ENCODE data around the gene CNIH2. TPM values are rescaled to one million over a fixed set of nuclear protein-coding genes. Genes with fewer than 3 reads are reported as not detected.
"Not testable (repeated sequence)": the region's sequence is repeated elsewhere in the genome, so short reads cannot be mapped to it uniquely, and the experiment has no call there.

The CNIH2 gene
- total and polyA plus RNA-seq, 4 experiments from 2014 or later = 1.4 to 1.8 TPM; not detected in 2

- peak overlapping the region in 1 of 8 donors; percentile 55 for H3K4me3 Mint-ChIP-seq
- ChIA-PET CTCF (ENCODE audit: partially characterized antibody) (no interaction called here), POLR2A (ENCODE audit: partially characterized antibody) (interaction anchor here (0.7 kb wide), 1 partner anchor 72 kb away, joined by 3 read pairs; no protein-coding TSS in a partner anchor)
- Histone ChIP-seq H3K36me3 (ENCODE audit: insufficient read depth, low read length) (peaks cover 43% of the 10 kb centered on the region), H3K27me3 (ENCODE audit: insufficient read depth, low read length) (no peaks in the 10 kb centered on the region), H3K4me1 (ENCODE audit: insufficient read depth, low read length) (peaks cover 42% of the 10 kb centered on the region), H3K4me3 (ENCODE audit: low read length in 2 of 2) (no peak overlapping the region), H3K27ac (ENCODE audit: low read depth, low read length) (no peak overlapping the region), H3K9me3 (ENCODE audit: control insufficient read depth in 1 of 2, low read length in 2 of 2) (no peaks in the 10 kb centered on the region)
- no peak for DNase-seq
- peak overlapping the region in 2 of 7 donors; percentile 45 to 50 for H3K27ac Mint-ChIP-seq
- H3K27me3 Mint-ChIP-seq = no peaks in the 10 kb centered on the region
- H3K9me3 Mint-ChIP-seq = no peaks in the 10 kb centered on the region
- H3K4me1 Mint-ChIP-seq = peaks cover 17 to 56% (median 28%) of the 10 kb centered on the region in 4 donors
- intact Hi-C loops (cut with micrococcal nuclease) = no loop called here
- peaks cover 21 to 55% of the 10 kb centered on the region in 2 donors for H3K36me3 Mint-ChIP-seq
Observed at GRCh38 chr11:66274219-66274618, 3.8 kb upstream of the CNIH2 start.

GRCh38 chr11:66275396-66275795 lies 2.6 kb upstream of the CNIH2 start:
- peak overlapping the region in 2 of 7 donors; percentile 18 to 61 for H3K27ac Mint-ChIP-seq
- H3K4me1 ChIP-seq (ENCODE audit: insufficient read depth, low read length) = peaks cover 31% of the 10 kb centered on the region

GRCh38 chr11:66275984-66276612 lies 1.9 kb upstream of the CNIH2 start:
- Histone ChIP-seq H3K4me3 (ENCODE audit: low read length in 2 of 2) (no peak overlapping the region), H3K36me3 (ENCODE audit: insufficient read depth, low read length) (peaks cover 43% of the 10 kb centered on the region), H3K9me3 (ENCODE audit: control insufficient read depth in 1 of 2, low read length in 2 of 2) (no peaks in the 10 kb centered on the region), H3K27me3 (ENCODE audit: insufficient read depth, low read length) (no peaks in the 10 kb centered on the region), H3K4me1 (ENCODE audit: insufficient read depth, low read length) (peaks cover 25% of the 10 kb centered on the region), H3K27ac (ENCODE audit: low read depth, low read length) (no peak overlapping the region)
- peak overlapping the region in 2 of 7 donors; percentile 10 to 32 for H3K27ac Mint-ChIP-seq
- intact Hi-C loops (cut with micrococcal nuclease) = no loop called here
- H3K36me3 Mint-ChIP-seq = peaks cover 18 to 47% of the 10 kb centered on the region in 2 donors
- CTCF ChIA-PET (ENCODE audit: partially characterized antibody) = no interaction called here
- H3K27me3 Mint-ChIP-seq = peaks cover 0 to under 1% of the 10 kb centered on the region in 2 donors
- H3K4me3 Mint-ChIP-seq = no peak overlapping the region
- H3K9me3 Mint-ChIP-seq = no peaks in the 10 kb centered on the region
- POLR2A ChIA-PET (ENCODE audit: partially characterized antibody) = no interaction called here
- H3K4me1 Mint-ChIP-seq = peaks cover 6 to 53% (median 18%) of the 10 kb centered on the region in 4 donors
- no peak for DNase-seq

More at GRCh38 chr11:66275396-66275795, 2.6 kb upstream of the CNIH2 start:
- DNase-seq = no peak
- Histone ChIP-seq H3K36me3 (ENCODE audit: insufficient read depth, low read length) (peaks cover 43% of the 10 kb centered on the region), H3K4me3 (ENCODE audit: low read length in 2 of 2) (no peak overlapping the region), H3K27me3 (ENCODE audit: insufficient read depth, low read length) (no peaks in the 10 kb centered on the region), H3K27ac (ENCODE audit: low read depth, low read length) (no peak overlapping the region), H3K9me3 (ENCODE audit: control insufficient read depth in 1 of 2, low read length in 2 of 2) (no peaks in the 10 kb centered on the region)
- H3K27me3 Mint-ChIP-seq = no peaks in the 10 kb centered on the region
- H3K4me3 Mint-ChIP-seq = no peak overlapping the region
- intact Hi-C loops (cut with micrococcal nuclease) = no loop called here
- H3K36me3 Mint-ChIP-seq = peaks cover 21 to 51% of the 10 kb centered on the region in 2 donors
- ChIA-PET POLR2A (ENCODE audit: partially characterized antibody) (no interaction called here), CTCF (ENCODE audit: partially characterized antibody) (no interaction called here)
- H3K4me1 Mint-ChIP-seq = peaks cover 10 to 54% (median 21%) of the 10 kb centered on the region in 4 donors
- H3K9me3 Mint-ChIP-seq = no peaks in the 10 kb centered on the region

DNA sequence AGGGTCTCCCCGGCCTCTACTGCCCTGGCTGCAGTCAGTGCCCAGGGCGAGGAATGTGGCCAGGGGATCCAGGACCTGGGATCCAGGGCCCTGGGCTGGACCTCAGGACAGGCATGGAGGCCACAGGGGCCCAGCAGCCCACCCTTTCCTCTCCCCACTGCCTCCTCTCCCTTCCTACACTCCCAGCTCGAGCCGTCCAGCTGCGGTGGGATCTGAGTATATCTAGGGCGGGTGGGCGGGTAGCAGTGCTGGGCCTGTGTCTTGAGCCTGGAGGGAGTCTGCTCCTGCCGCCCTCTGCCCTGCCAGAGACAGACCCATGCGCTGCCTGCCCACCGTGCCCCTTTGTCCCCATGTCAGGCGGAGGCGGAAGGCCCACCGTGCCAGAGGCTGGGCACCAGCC lies 1.4 kb upstream of the CNIH2 start:
- H3K27me3 Mint-ChIP-seq; H3K27ac ChIP-seq (ENCODE audit: low read depth, low read length); H3K9me3 Mint-ChIP-seq; H3K9me3 ChIP-seq (ENCODE audit: control insufficient read depth in 1 of 2, low read length in 2 of 2); H3K4me3 ChIP-seq (ENCODE audit: low read length in 2 of 2); DNase-seq; H3K27me3 ChIP-seq (ENCODE audit: insufficient read depth, low read length); CTCF ChIA-PET (ENCODE audit: partially characterized antibody): not testable (repeated sequence)
- POLR2A ChIA-PET (ENCODE audit: partially characterized antibody) = interaction anchor here (13.4 kb wide), 1 partner anchor 7 kb away, joined by 167 read pairs; the partner anchor contains the start of gene RAB1B
- H3K4me1 Mint-ChIP-seq = peaks cover 6 to 57% (median 21%) of the 10 kb centered on the region in 4 donors
- H3K36me3 Mint-ChIP-seq = peaks cover 18 to 46% of the 10 kb centered on the region in 2 donors
- Histone ChIP-seq H3K36me3 (ENCODE audit: insufficient read depth, low read length) (peaks cover 42% of the 10 kb centered on the region), H3K4me1 (ENCODE audit: insufficient read depth, low read length) (peaks cover 26% of the 10 kb centered on the region)
- H3K27ac Mint-ChIP-seq = peak overlapping the region in 3 of 7 donors; percentile 32 to 83 (median 64)
- peak overlapping the region in 1 of 8 donors; percentile 59 for H3K4me3 Mint-ChIP-seq
- intact Hi-C loops (cut with micrococcal nuclease) = loop anchor here (1.0 kb wide), 1 partner anchor 8 kb away; the partner anchor contains the start of gene RAB1B

GRCh38 chr11:66277064-66277463 lies 911 bp upstream of the CNIH2 start:
- intact Hi-C loops (cut with micrococcal nuclease) = loop anchor here (1.0 kb wide), 1 partner anchor 9 kb away; the partner anchor contains the start of gene RAB1B
- Mint-ChIP-seq H3K27ac (peak overlapping the region in 6 of 7 donors; percentile 22 to 88 (median 74)), H3K4me3 (peak overlapping the region in 5 of 8 donors; percentile 49 to 66 (median 58)), H3K4me1 (peaks cover 8 to 57% (median 22%) of the 10 kb centered on the region in 4 donors), H3K36me3 (peaks cover 18 to 42% of the 10 kb centered on the region in 2 donors)
- H3K27me3 ChIP-seq (ENCODE audit: insufficient read depth, low read length); H3K4me3 ChIP-seq (ENCODE audit: low read length in 2 of 2); H3K27ac ChIP-seq (ENCODE audit: low read depth, low read length); DNase-seq; H3K27me3 Mint-ChIP-seq; H3K9me3 ChIP-seq (ENCODE audit: control insufficient read depth in 1 of 2, low read length in 2 of 2); CTCF ChIA-PET (ENCODE audit: partially characterized antibody); H3K9me3 Mint-ChIP-seq: not testable (repeated sequence)
- H3K4me1 ChIP-seq (ENCODE audit: insufficient read depth, low read length) = peaks cover 26% of the 10 kb centered on the region
- H3K36me3 ChIP-seq (ENCODE audit: insufficient read depth, low read length) = peaks cover 38% of the 10 kb centered on the region
- POLR2A ChIA-PET (ENCODE audit: partially characterized antibody) = interaction anchor here (13.4 kb wide), 1 partner anchor 7 kb away, joined by 167 read pairs; the partner anchor contains the start of gene RAB1B

DNA sequence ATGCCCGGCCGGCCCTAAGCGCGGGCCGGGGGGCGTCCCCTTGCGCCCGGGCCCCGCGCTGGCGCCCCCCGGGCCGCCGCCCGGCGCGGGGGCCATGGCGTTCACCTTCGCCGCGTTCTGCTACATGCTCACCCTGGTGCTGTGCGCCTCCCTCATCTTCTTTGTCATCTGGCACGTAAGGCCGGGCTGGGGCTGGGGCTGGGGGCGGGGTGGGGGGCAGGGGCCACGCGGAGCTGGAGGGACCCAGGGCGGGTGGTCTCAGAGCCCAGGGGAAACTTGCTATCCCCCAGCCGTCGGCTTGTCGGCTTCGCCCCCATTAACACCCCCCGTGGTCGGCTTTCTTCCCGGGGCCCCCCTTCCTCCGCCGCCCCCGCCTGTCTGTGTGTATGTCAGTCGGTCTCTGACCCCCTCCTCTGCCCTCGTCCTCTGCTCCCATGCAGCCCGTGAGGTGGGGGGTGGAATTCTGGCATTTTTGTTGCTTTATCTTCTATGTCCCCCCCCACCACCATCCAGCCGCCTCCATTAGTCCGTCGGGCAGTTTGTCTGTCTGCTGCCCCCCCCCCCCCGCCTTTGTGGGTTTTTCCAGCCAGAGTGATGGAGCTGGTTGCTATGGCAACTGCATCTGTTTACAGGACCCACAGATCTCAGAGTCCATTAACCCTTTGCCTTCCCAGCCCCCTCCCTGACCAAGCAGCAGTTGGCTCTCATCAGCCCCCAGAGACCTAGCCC lies 552 bp downstream of the CNIH2 start:
- Mint-ChIP-seq H3K4me3 (peak overlapping the region in 7 of 8 donors; percentile 38 to 79 (median 66)), H3K36me3 (peaks cover 7 to 29% of the 10 kb centered on the region in 2 donors), H3K9me3 (no peaks in the 10 kb centered on the region), H3K27ac (peak overlapping the region; percentile 32 to 87 (median 78)), H3K27me3 (peaks cover 0 to 1% of the 10 kb centered on the region in 2 donors), H3K4me1 (peaks cover 8 to 56% (median 23%) of the 10 kb centered on the region in 4 donors)
- Histone ChIP-seq H3K4me1 (ENCODE audit: insufficient read depth, low read length) (peaks cover 28% of the 10 kb centered on the region), H3K36me3 (ENCODE audit: insufficient read depth, low read length) (peaks cover 23% of the 10 kb centered on the region), H3K27me3 (ENCODE audit: insufficient read depth, low read length) (no peaks in the 10 kb centered on the region), H3K27ac (ENCODE audit: low read depth, low read length) (no peak overlapping the region), H3K9me3 (ENCODE audit: control insufficient read depth in 1 of 2, low read length in 2 of 2) (no peaks in the 10 kb centered on the region), H3K4me3 (ENCODE audit: low read length in 2 of 2) (no peak overlapping the region)
- POLR2A ChIA-PET (ENCODE audit: partially characterized antibody) = interaction anchor here (2.9 to 13.4 kb wide), 2 partner anchors 9 to 11 kb away, joined by 10 to 167 read pairs; partner anchors contain the start of genes RAB1B and YIF1A
- intact Hi-C loops (cut with micrococcal nuclease) = no loop called here
- peak in 1 of 5 donors; percentile 65 for DNase-seq
- CTCF ChIA-PET (ENCODE audit: partially characterized antibody) = no interaction called here

Data from CD4-positive, alpha-beta memory T cell (primary cell).